Retinal pigment epithelial cell (primary cell): ENCODE data around the gene GRIN3B.

ENCODE experiments used
- DNase-seq: peaks from one replicate; pipeline ENCODE4 v3.0.0-alpha.2; 2010; ENCODE audit warnings: low read depth
- H3K4me3 ChIP-seq: 2 replicates; pipeline ENCODE4 v1.5.1; 2011; ENCODE audit warnings: mild to moderate bottlenecking, low read length, control low read depth, moderate library complexity
- CTCF ChIP-seq: conservative IDR thresholded peaks from 2 replicates; pipeline ENCODE4 v1.5.1; 2011; ENCODE audit warnings: low read depth, low read length, control low read depth, inconsistent platforms

Gene GRIN3B

DNA sequence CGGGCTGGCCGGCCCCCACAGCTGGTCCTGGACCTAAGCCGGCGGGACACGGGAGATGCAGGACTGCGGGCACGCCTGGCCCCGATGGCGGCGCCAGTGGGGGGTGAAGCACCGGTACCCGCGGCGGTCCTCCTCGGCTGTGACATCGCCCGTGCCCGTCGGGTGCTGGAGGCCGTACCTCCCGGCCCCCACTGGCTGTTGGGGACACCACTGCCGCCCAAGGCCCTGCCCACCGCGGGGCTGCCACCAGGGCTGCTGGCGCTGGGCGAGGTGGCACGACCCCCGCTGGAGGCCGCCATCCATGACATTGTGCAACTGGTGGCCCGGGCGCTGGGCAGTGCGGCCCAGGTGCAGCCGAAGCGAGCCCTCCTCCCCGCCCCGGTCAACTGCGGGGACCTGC, 3.1 kb downstream of the GRIN3B start:
- no peak for TF ChIP-seq CTCF
- no peak overlapping the region for H3K4me3 ChIP-seq
- no peak for DNase-seq

- no peak for TF ChIP-seq CTCF
- DNase-seq = no peak
- H3K4me3 ChIP-seq = no peak overlapping the region
Observed at GRCh38 chr19:1004204-1004802, 4.1 kb downstream of the GRIN3B start.

DNA sequence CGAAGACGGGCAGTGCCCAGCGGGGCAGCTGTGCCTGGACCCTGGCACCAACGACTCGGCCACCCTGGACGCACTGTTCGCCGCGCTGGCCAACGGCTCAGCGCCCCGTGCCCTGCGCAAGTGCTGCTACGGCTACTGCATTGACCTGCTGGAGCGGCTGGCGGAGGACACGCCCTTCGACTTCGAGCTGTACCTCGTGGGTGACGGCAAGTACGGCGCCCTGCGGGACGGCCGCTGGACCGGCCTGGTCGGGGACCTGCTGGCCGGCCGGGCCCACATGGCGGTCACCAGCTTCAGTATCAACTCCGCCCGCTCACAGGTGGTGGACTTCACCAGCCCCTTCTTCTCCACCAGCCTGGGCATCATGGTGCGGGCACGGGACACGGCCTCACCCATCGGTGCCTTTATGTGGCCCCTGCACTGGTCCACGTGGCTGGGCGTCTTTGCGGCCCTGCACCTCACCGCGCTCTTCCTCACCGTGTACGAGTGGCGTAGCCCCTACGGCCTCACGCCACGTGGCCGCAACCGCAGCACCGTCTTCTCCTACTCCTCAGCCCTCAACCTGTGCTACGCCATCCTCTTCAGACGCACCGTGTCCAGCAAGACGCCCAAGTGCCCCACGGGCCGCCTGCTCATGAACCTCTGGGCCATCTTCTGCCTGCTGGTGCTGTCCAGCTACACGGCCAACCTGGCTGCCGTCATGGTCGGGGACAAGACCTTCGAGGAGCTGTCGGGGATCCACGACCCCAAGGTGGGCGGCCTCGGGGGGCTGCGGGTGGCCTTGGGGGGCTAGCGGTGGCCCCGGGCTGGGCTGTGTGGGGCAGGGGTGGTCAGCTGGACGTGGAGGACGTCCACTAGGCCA, 4.8 kb downstream of the GRIN3B start:
- no peak for TF ChIP-seq CTCF
- no peak overlapping the region for H3K4me3 ChIP-seq
- DNase-seq = no peak

DNA sequence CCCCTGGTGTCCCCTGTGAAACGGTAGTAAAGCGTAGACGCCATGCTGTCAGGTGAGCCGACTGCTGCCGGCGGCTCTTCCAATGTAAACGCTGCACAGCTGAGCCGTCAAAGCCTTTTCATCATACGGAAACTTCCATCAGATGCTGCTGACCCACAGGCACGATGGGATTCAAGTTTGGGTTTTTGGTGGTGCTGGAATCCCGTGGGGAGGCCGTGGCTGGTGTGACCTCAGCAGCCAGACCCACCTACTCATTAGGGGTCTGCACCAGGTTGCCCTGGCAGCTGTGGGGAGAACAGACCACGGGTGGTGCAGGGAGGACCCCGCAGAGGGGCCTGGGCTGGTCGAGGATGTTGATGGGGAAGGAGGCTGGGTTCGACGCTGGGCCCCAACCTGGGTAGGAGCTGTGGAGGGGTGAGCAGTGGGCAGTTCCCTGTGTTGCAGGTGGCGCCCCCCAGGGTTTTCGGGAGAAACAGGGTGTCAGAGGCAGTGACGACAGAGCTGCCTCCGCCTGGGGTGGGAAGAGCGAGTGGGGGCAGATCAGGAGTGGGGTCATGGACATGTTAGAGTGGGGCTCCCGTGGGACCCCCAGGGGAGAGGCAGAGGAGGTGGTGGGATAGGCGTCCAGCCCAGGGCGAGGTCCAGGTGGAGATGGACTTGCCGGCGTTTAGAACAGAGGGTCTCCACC, 6.6 kb downstream of the GRIN3B start:
- no peak for DNase-seq
- TF ChIP-seq CTCF = peak; percentile 1
- H3K4me3 ChIP-seq = no peak overlapping the region

GRCh38 chr19:1007399-1008251, 7.4 kb downstream of the GRIN3B start:
- H3K4me3 ChIP-seq = no peak overlapping the region
- no peak for TF ChIP-seq CTCF
- no peak for DNase-seq

DNA sequence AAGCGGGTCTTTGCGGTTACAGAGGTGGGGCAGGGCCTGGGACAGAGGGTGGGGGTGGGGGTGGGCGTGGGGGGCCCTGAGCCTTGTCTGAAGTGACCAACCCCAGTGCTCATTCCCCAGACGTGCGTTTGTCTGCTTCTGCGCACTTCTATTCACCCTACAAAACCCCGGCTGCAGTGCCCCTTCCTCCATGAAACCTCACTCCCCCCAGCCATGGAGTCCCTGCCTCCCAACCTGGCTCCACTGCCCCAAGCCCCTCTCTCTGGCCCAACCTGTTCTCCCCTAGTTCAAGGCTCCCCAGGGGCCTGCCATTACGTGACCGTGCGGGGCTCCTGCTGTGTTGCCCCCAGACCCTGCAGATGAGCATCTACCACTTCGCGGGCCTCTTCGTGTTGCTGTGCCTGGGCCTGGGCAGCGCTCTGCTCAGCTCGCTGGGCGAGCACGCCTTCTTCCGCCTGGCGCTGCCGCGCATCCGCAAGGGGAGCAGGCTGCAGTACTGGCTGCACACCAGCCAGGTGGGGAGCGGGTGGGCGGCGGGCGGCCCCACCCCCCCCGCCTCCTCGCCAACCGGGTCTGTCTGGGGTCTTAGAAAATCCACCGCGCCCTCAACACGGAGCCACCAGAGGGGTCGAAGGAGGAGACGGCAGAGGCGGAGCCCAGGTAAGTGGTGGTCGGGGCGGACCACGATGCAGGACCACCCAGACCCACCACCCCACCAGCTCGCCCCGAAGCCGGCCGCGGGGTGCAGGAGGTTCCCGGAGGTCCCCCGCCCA, 8.2 kb downstream of the GRIN3B start:
- no peak for TF ChIP-seq CTCF
- no peak overlapping the region for H3K4me3 ChIP-seq
- no peak for DNase-seq
